ENCODE data around the gene DCD.
"Not testable (repeated sequence)": the region's sequence is repeated elsewhere in the genome, so short reads cannot be mapped to it uniquely, and the experiment has no call there.

Gene DCD

GRCh38 chr12:54648265-54648664 lies at the start of gene DCD:
Gene DCD, minus strand, starts transcription at chr12:54648365. Its CDS starts 62 bp downstream, at chr12:54648303.
- DNase-seq: no peak

- DNase-seq: no peak
Measured at GRCh38 chr12:54697851-54698250, 49.7 kb upstream of the DCD start.

GRCh38 chr12:54692353-54692752 lies 44.2 kb upstream of the DCD start:
- DNase-seq: no peak

GRCh38 chr12:54689984-54690383 lies 41.8 kb upstream of the DCD start:
- DNase-seq: no peak

- DNase-seq: no peak
Measured at GRCh38 chr12:54689034-54689372, 40.8 kb upstream of the DCD start.

- no peak for DNase-seq
Measured at GRCh38 chr12:54688309-54689033, 40.3 kb upstream of the DCD start.

- DNase-seq: no peak
Measured at GRCh38 chr12:54684636-54685630, 36.8 kb upstream of the DCD start.

- DNase-seq: no peak
Measured at GRCh38 chr12:54683398-54683797, 35.2 kb upstream of the DCD start.

GRCh38 chr12:54682674-54683073 lies 34.5 kb upstream of the DCD start:
- no peak for DNase-seq

- DNase-seq: no peak
Measured at GRCh38 chr12:54680374-54680773, 32.2 kb upstream of the DCD start.

GRCh38 chr12:54678131-54678530 lies 30.0 kb upstream of the DCD start:
- DNase-seq: no peak

GRCh38 chr12:54667945-54668344 lies 19.8 kb upstream of the DCD start:
- no peak for DNase-seq

GRCh38 chr12:54666008-54666407 lies 17.8 kb upstream of the DCD start:
- DNase-seq: no peak

GRCh38 chr12:54665022-54665635 lies 17.0 kb upstream of the DCD start:
- DNase-seq: not testable (repeated sequence)

- no peak for DNase-seq
Measured at GRCh38 chr12:54663603-54664002, 15.4 kb upstream of the DCD start.

GRCh38 chr12:54662026-54662425 lies 13.9 kb upstream of the DCD start:
- no peak for DNase-seq

GRCh38 chr12:54661048-54661447 lies 12.9 kb upstream of the DCD start:
- DNase-seq: no peak

- no peak for DNase-seq
Measured at GRCh38 chr12:54660320-54660962, 12.3 kb upstream of the DCD start.

GRCh38 chr12:54658306-54659264 lies 10.4 kb upstream of the DCD start:
- DNase-seq: peak; percentile 9

GRCh38 chr12:54657105-54657607 lies 9.0 kb upstream of the DCD start:
- no peak for DNase-seq

- no peak for DNase-seq
Measured at GRCh38 chr12:54654926-54655325, 6.8 kb upstream of the DCD start.

GRCh38 chr12:54653025-54653424 lies 4.9 kb upstream of the DCD start:
- no peak for DNase-seq
